H9 (cell line): ENCODE results near the gene PUS10. TPM values are rescaled to one million over a fixed set of nuclear protein-coding genes. Genes with fewer than 3 reads are reported as not detected.

Source experiments
- DNase-seq: peaks from one replicate; pipeline ENCODE4 v3.0.0-alpha.2; 2017
- H2AFZ ChIP-seq: one replicate; pipeline ENCODE4 v1.6.1; 2013; ENCODE audit warnings: mild to moderate bottlenecking, low read length, control low read depth, moderate library complexity
- H2AK5ac ChIP-seq: 2 replicates; pipeline ENCODE4 v1.6.1; 2013; ENCODE audit warnings: low read length, control low read depth, mixed read lengths; ENCODE audit not compliant: insufficient read length
- H2BK120ac ChIP-seq: one replicate; pipeline ENCODE4 v1.6.1; 2013; ENCODE audit warnings: low read depth, mild to moderate bottlenecking, low read length, control low read depth, inconsistent platforms; ENCODE audit not compliant: poor library complexity, severe bottlenecking
- H2BK12ac ChIP-seq: 2 replicates; pipeline ENCODE4 v1.6.1; 2013; ENCODE audit warnings: low read length, control low read depth, mixed read lengths, low read depth; ENCODE audit not compliant: insufficient read length
- H2BK15ac ChIP-seq: 2 replicates; pipeline ENCODE4 v1.6.1; 2013; ENCODE audit warnings: low read depth, low read length, control low read depth
- H2BK20ac ChIP-seq: one replicate; pipeline ENCODE4 v1.6.1; 2013; ENCODE audit warnings: low read depth, mild to moderate bottlenecking, low read length, control low read depth, inconsistent platforms; ENCODE audit not compliant: poor library complexity, severe bottlenecking
- H2BK5ac ChIP-seq: 2 replicates; pipeline ENCODE4 v1.6.1; 2013; ENCODE audit warnings: low read length, control low read depth, mixed read lengths; ENCODE audit not compliant: insufficient read length
- H3K14ac ChIP-seq: 2 replicates; pipeline ENCODE4 v1.6.1; 2013; ENCODE audit warnings: low read length, control low read depth; ENCODE audit not compliant: insufficient read depth
- H3K18ac ChIP-seq: 2 replicates; pipeline ENCODE4 v1.6.1; 2013; ENCODE audit warnings: low read depth, mild to moderate bottlenecking, mixed read lengths, low read length, control low read depth; ENCODE audit not compliant: insufficient read length
- H3K23ac ChIP-seq: 2 replicates; pipeline ENCODE4 v1.6.1; 2013; ENCODE audit warnings: low read length, control low read depth, mixed read lengths, low read depth; ENCODE audit not compliant: insufficient read length
- H3K23me2 ChIP-seq: 2 replicates; pipeline ENCODE4 v1.6.1; 2013; ENCODE audit warnings: low read depth, mild to moderate bottlenecking, mixed read lengths, low read length, control low read depth; ENCODE audit not compliant: insufficient read length, poor library complexity, severe bottlenecking
- H3K27ac ChIP-seq: 2 replicates; pipeline ENCODE4 v1.5.1; 2013; ENCODE audit warnings: low read length, control low read depth, mixed read lengths, low read depth; ENCODE audit not compliant: insufficient read length
- H3K27me3 ChIP-seq: 2 replicates; pipeline ENCODE4 v1.6.1; 2013; ENCODE audit warnings: low read length, control low read depth, inconsistent platforms; ENCODE audit not compliant: insufficient read depth
- H3K4ac ChIP-seq: 2 replicates; pipeline ENCODE4 v1.6.1; 2013; ENCODE audit warnings: low read depth, mild to moderate bottlenecking, control low read depth, inconsistent platforms, low read length, moderate library complexity
- H3K4me1 ChIP-seq: 2 replicates; pipeline ENCODE4 v1.6.1; 2013; ENCODE audit warnings: low read length, control low read depth, inconsistent platforms; ENCODE audit not compliant: insufficient read depth
- H3K4me2 ChIP-seq: 2 replicates; pipeline ENCODE4 v1.6.1; 2013; ENCODE audit warnings: low read length, control low read depth, mixed read lengths; ENCODE audit not compliant: insufficient read length, insufficient read depth
- H3K56ac ChIP-seq: 2 replicates; pipeline ENCODE4 v1.6.1; 2013; ENCODE audit warnings: low read depth, mild to moderate bottlenecking, mixed read lengths, low read length, control low read depth; ENCODE audit not compliant: insufficient read length
- H3K79me1 ChIP-seq: 2 replicates; pipeline ENCODE4 v1.6.1; 2013; ENCODE audit warnings: low read depth, mild to moderate bottlenecking, moderate library complexity, low read length, control low read depth, inconsistent platforms; ENCODE audit not compliant: insufficient read depth, poor library complexity, severe bottlenecking
- H3K79me2 ChIP-seq: 2 replicates; pipeline ENCODE4 v1.6.1; 2013; ENCODE audit warnings: low read length, control low read depth, inconsistent platforms; ENCODE audit not compliant: insufficient read depth
- H3K9ac ChIP-seq: 2 replicates; pipeline ENCODE4 v1.6.1; 2013; ENCODE audit warnings: low read length, control low read depth, mixed read lengths; ENCODE audit not compliant: insufficient read length; ENCODE audit errors: extremely low read depth
- H3K9me3 ChIP-seq: one replicate; pipeline ENCODE4 v1.6.1; 2013; ENCODE audit warnings: low read depth, low read length, inconsistent platforms; ENCODE audit not compliant: control insufficient read depth
- H3T11ph ChIP-seq: one replicate; pipeline ENCODE4 v1.6.1; 2013; ENCODE audit warnings: mild to moderate bottlenecking, low read length, control low read depth, inconsistent platforms
- H4K20me1 ChIP-seq: one replicate; pipeline ENCODE4 v1.6.1; 2013; ENCODE audit not compliant: control insufficient read depth, insufficient read length, insufficient read depth
- H4K5ac ChIP-seq: 2 replicates; pipeline ENCODE4 v1.6.1; 2013; ENCODE audit warnings: low read depth, mild to moderate bottlenecking, mixed read lengths, low read length, control low read depth; ENCODE audit not compliant: insufficient read length
- H4K8ac ChIP-seq: replicated peaks from 2 replicates; pipeline ENCODE4 v1.6.1; 2013; ENCODE audit warnings: low read length, control low read depth, mixed read lengths, low read depth; ENCODE audit not compliant: insufficient read length
- H4K91ac ChIP-seq: 2 replicates; pipeline ENCODE4 v1.6.1; 2013; ENCODE audit warnings: low read depth, mild to moderate bottlenecking, moderate library complexity, mixed read lengths, low read length, control low read depth; ENCODE audit not compliant: insufficient read length
- H3K27ac Mint-ChIP-seq, 3 experiments: 2 replicates in 2 of 3; 3 replicates in 1 of 3; pipeline ENCODE4 v1.8.0; 2020 to 2021; ENCODE audit warnings: mixed read lengths in 3 of 3, mild to moderate bottlenecking in 1 of 3, moderate library complexity in 1 of 3
- H3K27me3 Mint-ChIP-seq: 2 replicates; pipeline ENCODE4 v1.8.0; 2021; ENCODE audit warnings: low read depth, mild to moderate bottlenecking, moderate library complexity, mixed read lengths
- H3K36me3 Mint-ChIP-seq, 3 experiments: 2 replicates in 2 of 3; 3 replicates in 1 of 3; pipeline ENCODE4 v1.8.0; 2020 to 2021; ENCODE audit warnings: low read depth in 3 of 3, mixed read lengths in 3 of 3; ENCODE audit not compliant: insufficient read depth in 1 of 3
- H3K4me1 Mint-ChIP-seq, 2 experiments: 2 replicates each; pipeline ENCODE4 v1.8.0; 2020; ENCODE audit warnings: mixed read lengths in 2 of 2
- H3K4me3 Mint-ChIP-seq, 2 experiments: 2 replicates in 1 of 2; 3 replicates in 1 of 2; pipeline ENCODE4 v1.8.0; 2020 to 2021; ENCODE audit warnings: mild to moderate bottlenecking in 2 of 2, mixed read lengths in 2 of 2, moderate library complexity in 1 of 2
- H3K9me3 Mint-ChIP-seq, 2 experiments: 2 replicates in 1 of 2; 3 replicates in 1 of 2; pipeline ENCODE4 v1.8.0; 2020; ENCODE audit warnings: mild to moderate bottlenecking in 2 of 2, mixed read lengths in 2 of 2, moderate library complexity in 1 of 2
- WGBS: extraction: QIAGEN DNeasy Blood & Tissue Kit; methylation state at CpG from one replicate; pipeline ENCODE4 v1.1.7; 2013; ENCODE audit warnings: missing lambda C conversion rate, low lambda C conversion rate, mixed read lengths; ENCODE audit not compliant: insufficient read length; ENCODE audit errors: extremely low coverage; 5-methylcytosine and 5-hydroxymethylcytosine counted together
- total RNA-seq: library from RNA; stranded (reverse); gene quantifications from 2 replicates; pipeline ENCODE4 v1.2.1, GENCODE V29; 2021
- TF ChIP-seq, protein P1 (sequence below): fragments of 200-600 bp; sonication (generic); conservative IDR thresholded peaks from 3 replicates; pipeline ENCODE4 v1.8.0; 2021; ENCODE audit warnings: antibody characterized with exemption, mild to moderate bottlenecking

PUS10 gene
- total RNA-seq, 1 experiment from 2014 or later, result 2.3 TPM

DNA sequence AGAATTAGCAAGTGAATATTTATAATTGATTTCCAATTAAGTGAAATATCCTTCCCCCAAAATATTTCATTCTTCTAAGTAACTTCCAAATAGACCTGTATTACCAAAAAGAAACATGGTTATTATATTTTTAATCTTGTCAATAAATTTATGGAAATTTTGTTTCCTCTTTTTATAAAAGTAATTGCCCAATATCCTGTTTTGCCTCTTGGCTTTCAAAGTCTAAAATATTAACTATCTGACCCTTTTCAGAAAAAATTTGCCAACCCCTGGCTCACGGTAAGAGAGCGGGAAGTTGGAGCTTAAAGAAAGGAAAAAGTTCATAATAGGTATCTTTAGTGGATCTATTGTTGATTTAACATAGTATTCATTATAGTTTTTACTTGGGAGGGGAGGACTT, 27.2 kb upstream of the PUS10 start:
- H2AK5ac ChIP-seq, result no peak overlapping the region
- no CpG with 5 or more reads among the region's 2 CpGs for WGBS
- no peaks in the 10 kb centered on the region for H4K20me1 ChIP-seq
- H3K27ac Mint-ChIP-seq, result no peak overlapping the region
- no peaks in the 10 kb centered on the region for H3K9me3 ChIP-seq
- no peak overlapping the region for H4K91ac ChIP-seq
- no peak overlapping the region for H3T11ph ChIP-seq
- H3K56ac ChIP-seq, result no peak overlapping the region
- H2BK12ac ChIP-seq, result no peak overlapping the region
- no peak overlapping the region for H3K4me3 Mint-ChIP-seq
- no peaks in the 10 kb centered on the region for H3K4me1 ChIP-seq
- no peak overlapping the region for H3K18ac ChIP-seq
- H2BK15ac ChIP-seq, result no peak overlapping the region
- DNase-seq, result no peak
- H3K27ac ChIP-seq, result no peak overlapping the region
- H3K9me3 Mint-ChIP-seq, result no peaks in the 10 kb centered on the region
- no peaks in the 10 kb centered on the region for H3K27me3 ChIP-seq
- H3K36me3 Mint-ChIP-seq, result peaks cover 8 to 30% (median 30%) of the 10 kb centered on the region in 3 experiments; a peak in 6 of 7 replicates
- no peaks in the 10 kb centered on the region for H3K79me1 ChIP-seq
- H2AFZ ChIP-seq, result no peak overlapping the region
- H3K23me2 ChIP-seq, result no peaks in the 10 kb centered on the region
- H4K5ac ChIP-seq, result no peak overlapping the region
- H3K9ac ChIP-seq, result no peak overlapping the region
- H4K8ac ChIP-seq, result no peak overlapping the region
- no peak overlapping the region for H3K4me2 ChIP-seq
- no peak overlapping the region for H2BK20ac ChIP-seq
- H3K79me2 ChIP-seq, result no peaks in the 10 kb centered on the region
- TF ChIP-seq, protein P1, sequence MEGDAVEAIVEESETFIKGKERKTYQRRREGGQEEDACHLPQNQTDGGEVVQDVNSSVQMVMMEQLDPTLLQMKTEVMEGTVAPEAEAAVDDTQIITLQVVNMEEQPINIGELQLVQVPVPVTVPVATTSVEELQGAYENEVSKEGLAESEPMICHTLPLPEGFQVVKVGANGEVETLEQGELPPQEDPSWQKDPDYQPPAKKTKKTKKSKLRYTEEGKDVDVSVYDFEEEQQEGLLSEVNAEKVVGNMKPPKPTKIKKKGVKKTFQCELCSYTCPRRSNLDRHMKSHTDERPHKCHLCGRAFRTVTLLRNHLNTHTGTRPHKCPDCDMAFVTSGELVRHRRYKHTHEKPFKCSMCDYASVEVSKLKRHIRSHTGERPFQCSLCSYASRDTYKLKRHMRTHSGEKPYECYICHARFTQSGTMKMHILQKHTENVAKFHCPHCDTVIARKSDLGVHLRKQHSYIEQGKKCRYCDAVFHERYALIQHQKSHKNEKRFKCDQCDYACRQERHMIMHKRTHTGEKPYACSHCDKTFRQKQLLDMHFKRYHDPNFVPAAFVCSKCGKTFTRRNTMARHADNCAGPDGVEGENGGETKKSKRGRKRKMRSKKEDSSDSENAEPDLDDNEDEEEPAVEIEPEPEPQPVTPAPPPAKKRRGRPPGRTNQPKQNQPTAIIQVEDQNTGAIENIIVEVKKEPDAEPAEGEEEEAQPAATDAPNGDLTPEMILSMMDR, result no peak
- H2BK5ac ChIP-seq, result no peak overlapping the region
- H2BK120ac ChIP-seq, result no peak overlapping the region
- no peaks in the 10 kb centered on the region for H3K27me3 Mint-ChIP-seq
- no peak overlapping the region for H3K4ac ChIP-seq
- no peaks in the 10 kb centered on the region for H3K4me1 Mint-ChIP-seq
- H3K14ac ChIP-seq, result no peak overlapping the region
- H3K23ac ChIP-seq, result no peak overlapping the region
